ENCODE measurements around the gene ZFYVE26. TPM values are rescaled to one million over a fixed set of nuclear protein-coding genes. Genes with fewer than 3 reads are reported as not detected.
"Not testable (repeated sequence)": the region's sequence is repeated elsewhere in the genome, so short reads cannot be mapped to it uniquely, and the experiment has no call there.

The ZFYVE26 gene
- polyA plus RNA-seq, 4 donors, result 3.2 to 24.1 (median 4.7) TPM

GRCh38 chr14:67719866-67720265 is 96.5 kb downstream of the ZFYVE26 start:
- 7 to 30% (median 19%) methylated on average over 2 of the region's 2 CpGs for whole genome bisulfite sequencing, 3 donors
- Histone ChIP-seq H3K4me1 (ENCODE audit: control insufficient read depth in 3 of 3, insufficient read depth in 2 of 3, low read depth in 1 of 3, low read length in 2 of 3) (peaks cover 0 to 4% (median 0%) of the 10 kb centered on the region in 3 donors), H3K27me3 (ENCODE audit: control insufficient read depth in 3 of 3, insufficient read depth in 3 of 3, low read length in 3 of 3) (peaks cover 0 to 3% (median 3%) of the 10 kb centered on the region in 3 donors), H3K27ac (ENCODE audit: low read depth in 1 of 3, low read length in 2 of 3) (no peak overlapping the region), H3K9me3 (ENCODE audit: control insufficient read depth in 2 of 2, insufficient read depth in 1 of 2, low read depth in 1 of 2, low read length in 1 of 2) (peaks cover 0 to 6% of the 10 kb centered on the region in 2 donors), H3K4me3 (ENCODE audit: low read depth in 1 of 3, low read length in 3 of 3) (no peak overlapping the region), H3K36me3 (ENCODE audit: control insufficient read depth in 3 of 3, insufficient read depth in 2 of 3, low read depth in 1 of 3, low read length in 3 of 3) (no peaks in the 10 kb centered on the region)
- DNase-seq, result peak in 1 of 2 donors; percentile 57
- FAIRE-seq, result no peak

- not testable (repeated sequence) for H3K36me3 ChIP-seq (ENCODE audit: control insufficient read depth in 3 of 3, insufficient read depth in 2 of 3, low read depth in 1 of 3, low read length in 3 of 3); H3K4me3 ChIP-seq (ENCODE audit: low read depth in 1 of 3, low read length in 3 of 3); H3K4me1 ChIP-seq (ENCODE audit: control insufficient read depth in 3 of 3, insufficient read depth in 2 of 3, low read depth in 1 of 3, low read length in 2 of 3); DNase-seq; H3K9me3 ChIP-seq (ENCODE audit: control insufficient read depth in 2 of 2, insufficient read depth in 1 of 2, low read depth in 1 of 2, low read length in 1 of 2); H3K27ac ChIP-seq (ENCODE audit: low read depth in 1 of 3, low read length in 2 of 3); H3K27me3 ChIP-seq (ENCODE audit: control insufficient read depth in 3 of 3, insufficient read depth in 3 of 3, low read length in 3 of 3); FAIRE-seq
- 85 to 90% (median 87%) methylated on average over 3 of the region's 3 CpGs for WGBS, 3 donors
Measured at GRCh38 chr14:67719385-67719784, 97.0 kb downstream of the ZFYVE26 start.

GRCh38 chr14:67718265-67718664 is 98.1 kb downstream of the ZFYVE26 start:
- Histone ChIP-seq H3K4me1 (ENCODE audit: control insufficient read depth in 3 of 3, insufficient read depth in 2 of 3, low read depth in 1 of 3, low read length in 2 of 3) (peaks cover 0 to 4% (median 0%) of the 10 kb centered on the region in 3 donors), H3K27me3 (ENCODE audit: control insufficient read depth in 3 of 3, insufficient read depth in 3 of 3, low read length in 3 of 3) (no peaks in the 10 kb centered on the region), H3K4me3 (ENCODE audit: low read depth in 1 of 3, low read length in 3 of 3) (no peak overlapping the region), H3K36me3 (ENCODE audit: control insufficient read depth in 3 of 3, insufficient read depth in 2 of 3, low read depth in 1 of 3, low read length in 3 of 3) (no peaks in the 10 kb centered on the region), H3K9me3 (ENCODE audit: control insufficient read depth in 2 of 2, insufficient read depth in 1 of 2, low read depth in 1 of 2, low read length in 1 of 2) (peaks cover 0 to under 1% of the 10 kb centered on the region in 2 donors), H3K27ac (ENCODE audit: low read depth in 1 of 3, low read length in 2 of 3) (no peak overlapping the region)
- DNase-seq (peak in 1 of 2 donors; percentile 34), FAIRE-seq (no peak)
- 41 to 71% (median 68%) methylated on average over 2 of the region's 2 CpGs for WGBS, 3 donors

- Histone ChIP-seq H3K36me3 (ENCODE audit: control insufficient read depth in 3 of 3, insufficient read depth in 2 of 3, low read depth in 1 of 3, low read length in 3 of 3) (no peaks in the 10 kb centered on the region), H3K27ac (ENCODE audit: low read depth in 1 of 3, low read length in 2 of 3) (no peak overlapping the region), H3K27me3 (ENCODE audit: control insufficient read depth in 3 of 3, insufficient read depth in 3 of 3, low read length in 3 of 3) (no peaks in the 10 kb centered on the region), H3K4me1 (ENCODE audit: control insufficient read depth in 3 of 3, insufficient read depth in 2 of 3, low read depth in 1 of 3, low read length in 2 of 3) (peaks cover 0 to 4% (median 0%) of the 10 kb centered on the region in 3 donors), H3K4me3 (ENCODE audit: low read depth in 1 of 3, low read length in 3 of 3) (no peak overlapping the region), H3K9me3 (ENCODE audit: control insufficient read depth in 2 of 2, insufficient read depth in 1 of 2, low read depth in 1 of 2, low read length in 1 of 2) (no peaks in the 10 kb centered on the region)
- DNase-seq, result no peak
- no peak for FAIRE-seq
- 90 to 95% (median 91%) methylated on average over 1 of the region's 1 CpG for WGBS, 3 donors
Measured at GRCh38 chr14:67717048-67717447, 99.3 kb downstream of the ZFYVE26 start.

GRCh38 chr14:67710209-67710608 is 106.2 kb downstream of the ZFYVE26 start:
- no peak for FAIRE-seq
- WGBS, 3 donors, result 86 to 93% (median 93%) methylated on average over 2 of the region's 2 CpGs

GRCh38 chr14:67709796-67710195 is 106.6 kb downstream of the ZFYVE26 start:
- H3K27ac ChIP-seq (ENCODE audit: low read depth in 1 of 3, low read length in 2 of 3); H3K4me1 ChIP-seq (ENCODE audit: control insufficient read depth in 3 of 3, insufficient read depth in 2 of 3, low read depth in 1 of 3, low read length in 2 of 3); DNase-seq; H3K36me3 ChIP-seq (ENCODE audit: control insufficient read depth in 3 of 3, insufficient read depth in 2 of 3, low read depth in 1 of 3, low read length in 3 of 3); FAIRE-seq; H3K4me3 ChIP-seq (ENCODE audit: low read depth in 1 of 3, low read length in 3 of 3); H3K27me3 ChIP-seq (ENCODE audit: control insufficient read depth in 3 of 3, insufficient read depth in 3 of 3, low read length in 3 of 3): not testable (repeated sequence)
- H3K9me3 ChIP-seq (ENCODE audit: control insufficient read depth in 2 of 2, insufficient read depth in 1 of 2, low read depth in 1 of 2, low read length in 1 of 2), result peaks cover 0 to 12% of the 10 kb centered on the region in 2 donors
- 77 to 88% (median 81%) methylated on average over 1 of the region's 1 CpG for WGBS, 3 donors

More at GRCh38 chr14:67710209-67710608, 106.2 kb downstream of the ZFYVE26 start:
- H3K27ac ChIP-seq (ENCODE audit: low read depth in 1 of 3, low read length in 2 of 3), result no peak overlapping the region
- no peak overlapping the region for H3K4me3 ChIP-seq (ENCODE audit: low read depth in 1 of 3, low read length in 3 of 3)
- no peaks in the 10 kb centered on the region for H3K36me3 ChIP-seq (ENCODE audit: control insufficient read depth in 3 of 3, insufficient read depth in 2 of 3, low read depth in 1 of 3, low read length in 3 of 3)
- H3K4me1 ChIP-seq (ENCODE audit: control insufficient read depth in 3 of 3, insufficient read depth in 2 of 3, low read depth in 1 of 3, low read length in 2 of 3), result no peaks in the 10 kb centered on the region
- no peaks in the 10 kb centered on the region for H3K27me3 ChIP-seq (ENCODE audit: control insufficient read depth in 3 of 3, insufficient read depth in 3 of 3, low read length in 3 of 3)
- peaks cover 0 to 12% of the 10 kb centered on the region in 2 donors for H3K9me3 ChIP-seq (ENCODE audit: control insufficient read depth in 2 of 2, insufficient read depth in 1 of 2, low read depth in 1 of 2, low read length in 1 of 2)
- DNase-seq, result no peak

- not testable (repeated sequence) for H3K27me3 ChIP-seq (ENCODE audit: control insufficient read depth in 3 of 3, insufficient read depth in 3 of 3, low read length in 3 of 3); H3K4me3 ChIP-seq (ENCODE audit: low read depth in 1 of 3, low read length in 3 of 3); FAIRE-seq
Measured at GRCh38 chr14:67709346-67709745, 107.0 kb downstream of the ZFYVE26 start.

GRCh38 chr14:67705211-67705610 is 111.2 kb downstream of the ZFYVE26 start:
- H3K9me3 ChIP-seq (ENCODE audit: control insufficient read depth in 2 of 2, insufficient read depth in 1 of 2, low read depth in 1 of 2, low read length in 1 of 2), result peaks cover 0 to 12% of the 10 kb centered on the region in 2 donors
- H3K27me3 ChIP-seq (ENCODE audit: control insufficient read depth in 3 of 3, insufficient read depth in 3 of 3, low read length in 3 of 3), result no peaks in the 10 kb centered on the region
- DNase-seq (no peak), FAIRE-seq (no peak)
- no peak overlapping the region for H3K27ac ChIP-seq (ENCODE audit: low read depth in 1 of 3, low read length in 2 of 3)
- no peaks in the 10 kb centered on the region for H3K36me3 ChIP-seq (ENCODE audit: control insufficient read depth in 3 of 3, insufficient read depth in 2 of 3, low read depth in 1 of 3, low read length in 3 of 3)
- H3K4me1 ChIP-seq (ENCODE audit: control insufficient read depth in 3 of 3, insufficient read depth in 2 of 3, low read depth in 1 of 3, low read length in 2 of 3), result no peaks in the 10 kb centered on the region
- 63 to 70% (median 68%) methylated on average over 3 of the region's 3 CpGs for WGBS, 3 donors
- no peak overlapping the region for H3K4me3 ChIP-seq (ENCODE audit: low read depth in 1 of 3, low read length in 3 of 3)

More at GRCh38 chr14:67709346-67709745, 107.0 kb downstream of the ZFYVE26 start:
- peaks cover 0 to 12% of the 10 kb centered on the region in 2 donors for H3K9me3 ChIP-seq (ENCODE audit: control insufficient read depth in 2 of 2, insufficient read depth in 1 of 2, low read depth in 1 of 2, low read length in 1 of 2)
- H3K4me1 ChIP-seq (ENCODE audit: control insufficient read depth in 3 of 3, insufficient read depth in 2 of 3, low read depth in 1 of 3, low read length in 2 of 3); H3K27ac ChIP-seq (ENCODE audit: low read depth in 1 of 3, low read length in 2 of 3); H3K36me3 ChIP-seq (ENCODE audit: control insufficient read depth in 3 of 3, insufficient read depth in 2 of 3, low read depth in 1 of 3, low read length in 3 of 3); DNase-seq: not testable (repeated sequence)

- 0% methylated on average over 3 of the region's 3 CpGs for WGBS, 3 donors
- H3K4me3 ChIP-seq (ENCODE audit: low read depth in 1 of 3, low read length in 3 of 3), result no peak overlapping the region
- DNase-seq, result peak; percentile 67 to 71
Measured at GRCh38 chr14:67704484-67705089, 111.8 kb downstream of the ZFYVE26 start.

More at GRCh38 chr14:67704484-67705089, 111.8 kb downstream of the ZFYVE26 start:
- H3K36me3 ChIP-seq (ENCODE audit: control insufficient read depth in 3 of 3, insufficient read depth in 2 of 3, low read depth in 1 of 3, low read length in 3 of 3), result no peaks in the 10 kb centered on the region
- FAIRE-seq, result no peak
- no peak overlapping the region for H3K27ac ChIP-seq (ENCODE audit: low read depth in 1 of 3, low read length in 2 of 3)
- no peaks in the 10 kb centered on the region for H3K27me3 ChIP-seq (ENCODE audit: control insufficient read depth in 3 of 3, insufficient read depth in 3 of 3, low read length in 3 of 3)
- no peaks in the 10 kb centered on the region for H3K4me1 ChIP-seq (ENCODE audit: control insufficient read depth in 3 of 3, insufficient read depth in 2 of 3, low read depth in 1 of 3, low read length in 2 of 3)
- H3K9me3 ChIP-seq (ENCODE audit: control insufficient read depth in 2 of 2, insufficient read depth in 1 of 2, low read depth in 1 of 2, low read length in 1 of 2), result peaks cover 0 to 7% of the 10 kb centered on the region in 2 donors
